ENCODE data around the gene SINHCAF. TPM values are rescaled to one million over a fixed set of nuclear protein-coding genes. Genes with fewer than 3 reads are reported as not detected.

Gene SINHCAF
- total RNA-seq, 1 experiment from 2014 or later = 127 TPM

- Mint-ChIP-seq H3K36me3 (ENCODE audit: insufficient read depth, unreplicated experiment) (peaks cover 55% of the 10 kb centered on the region), H3K27me3 (ENCODE audit: unreplicated experiment) (no peaks in the 10 kb centered on the region), H3K4me3 (ENCODE audit: low read depth, unreplicated experiment) (no peak overlapping the region), H3K27ac (ENCODE audit: unreplicated experiment) (no peak overlapping the region), H3K9me3 (ENCODE audit: low read depth, unreplicated experiment) (no peaks in the 10 kb centered on the region), H3K4me1 (ENCODE audit: low read depth, unreplicated experiment) (no peaks in the 10 kb centered on the region)
- DNase-seq = no peak
- intact Hi-C loops (cut with micrococcal nuclease; ENCODE audit: unreplicated experiment) = no loop called here
- TF ChIP-seq CTCF (IDR thresholded peaks at IDR 0.05; ENCODE audit: unreplicated experiment) = no peak
- CTCF ChIA-PET = no interaction called here
- no TSS peak for BruUV-seq (replicated peaks)
Observed at GRCh38 chr12:31280183-31280582, 45.8 kb downstream of the SINHCAF start.

- no peak for TF ChIP-seq CTCF (IDR thresholded peaks at IDR 0.05; ENCODE audit: unreplicated experiment)
- DNase-seq = no peak
- Mint-ChIP-seq H3K36me3 (ENCODE audit: insufficient read depth, unreplicated experiment) (peaks cover 52% of the 10 kb centered on the region), H3K4me3 (ENCODE audit: low read depth, unreplicated experiment) (no peak overlapping the region), H3K27me3 (ENCODE audit: unreplicated experiment) (no peaks in the 10 kb centered on the region), H3K27ac (ENCODE audit: unreplicated experiment) (no peak overlapping the region), H3K4me1 (ENCODE audit: low read depth, unreplicated experiment) (no peaks in the 10 kb centered on the region), H3K9me3 (ENCODE audit: low read depth, unreplicated experiment) (no peaks in the 10 kb centered on the region)
- BruUV-seq (replicated peaks) = no TSS peak
- CTCF ChIA-PET = no interaction called here
- intact Hi-C loops (cut with micrococcal nuclease; ENCODE audit: unreplicated experiment) = no loop called here
Observed at GRCh38 chr12:31279390-31279924, 46.5 kb downstream of the SINHCAF start.

- H3K36me3 Mint-ChIP-seq (ENCODE audit: insufficient read depth, unreplicated experiment) = peaks cover 46% of the 10 kb centered on the region
- no peak for TF ChIP-seq CTCF (IDR thresholded peaks at IDR 0.05; ENCODE audit: unreplicated experiment)
- no peak for DNase-seq
- H3K27me3 Mint-ChIP-seq (ENCODE audit: unreplicated experiment) = no peaks in the 10 kb centered on the region
- no peaks in the 10 kb centered on the region for H3K4me1 Mint-ChIP-seq (ENCODE audit: low read depth, unreplicated experiment)
- H3K27ac Mint-ChIP-seq (ENCODE audit: unreplicated experiment) = no peak overlapping the region
- H3K4me3 Mint-ChIP-seq (ENCODE audit: low read depth, unreplicated experiment) = no peak overlapping the region
- CTCF ChIA-PET = no interaction called here
- BruUV-seq (replicated peaks) = no TSS peak
- intact Hi-C loops (cut with micrococcal nuclease; ENCODE audit: unreplicated experiment) = no loop called here
- H3K9me3 Mint-ChIP-seq (ENCODE audit: low read depth, unreplicated experiment) = no peaks in the 10 kb centered on the region
Observed at GRCh38 chr12:31278832-31279231, 47.1 kb downstream of the SINHCAF start.

- Mint-ChIP-seq H3K27ac (ENCODE audit: unreplicated experiment) (no peak overlapping the region), H3K36me3 (ENCODE audit: insufficient read depth, unreplicated experiment) (peaks cover 42% of the 10 kb centered on the region), H3K9me3 (ENCODE audit: low read depth, unreplicated experiment) (no peaks in the 10 kb centered on the region), H3K4me3 (ENCODE audit: low read depth, unreplicated experiment) (no peak overlapping the region), H3K4me1 (ENCODE audit: low read depth, unreplicated experiment) (no peaks in the 10 kb centered on the region), H3K27me3 (ENCODE audit: unreplicated experiment) (no peaks in the 10 kb centered on the region)
- no peak for TF ChIP-seq CTCF (IDR thresholded peaks at IDR 0.05; ENCODE audit: unreplicated experiment)
- intact Hi-C loops (cut with micrococcal nuclease; ENCODE audit: unreplicated experiment) = no loop called here
- CTCF ChIA-PET = no interaction called here
- DNase-seq = no peak
- no TSS peak for BruUV-seq (replicated peaks)
Observed at GRCh38 chr12:31278424-31278823, 47.5 kb downstream of the SINHCAF start.
